Stimulated activated CD8-positive, alpha-beta memory T cell treated with anti-CD3 and anti-CD28 coated beads, Interleukin-15, amount 100 ng/mL, for 4 hours (primary cell): ENCODE data around the gene SDF4.

Experiments used
- DNase-seq, 2 donors: peaks; one replicate each; pipeline ENCODE4 v3.0.0-alpha.2; 2020; ENCODE audit warnings: low read depth in 2 of 2

SDF4 gene

GRCh38 chr1:1231400-1232207 lies at the start of gene SDF4:
Gene SDF4 (minus strand): TSS chr1:1232001. CDS start chr1:1228772, 3,229 bp downstream.
- DNase-seq = peak; percentile 90 to 95

GRCh38 chr1:1280782-1281481 lies 49.1 kb upstream of the SDF4 start:
- no peak for DNase-seq

DNA sequence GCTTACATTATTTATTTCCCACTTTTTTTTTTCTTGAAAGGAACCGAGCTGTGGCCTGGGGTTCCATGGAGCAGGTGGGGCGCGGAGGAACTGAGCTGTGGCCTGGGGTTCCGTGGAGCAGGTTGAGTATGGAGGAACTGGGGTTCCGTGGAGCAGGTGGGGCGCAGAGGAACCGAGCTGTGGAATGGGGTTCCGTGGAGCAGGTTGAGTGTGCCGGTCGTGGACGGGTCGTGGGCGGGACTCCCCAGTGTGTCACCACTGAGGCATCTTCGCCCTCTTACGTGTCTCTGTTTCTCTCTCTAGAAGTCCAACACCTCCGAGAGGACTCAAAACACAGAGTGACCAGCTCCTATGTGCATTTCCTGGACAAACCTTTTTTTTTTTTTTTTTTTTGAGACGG lies 47.2 kb upstream of the SDF4 start:
- DNase-seq = no peak

DNA sequence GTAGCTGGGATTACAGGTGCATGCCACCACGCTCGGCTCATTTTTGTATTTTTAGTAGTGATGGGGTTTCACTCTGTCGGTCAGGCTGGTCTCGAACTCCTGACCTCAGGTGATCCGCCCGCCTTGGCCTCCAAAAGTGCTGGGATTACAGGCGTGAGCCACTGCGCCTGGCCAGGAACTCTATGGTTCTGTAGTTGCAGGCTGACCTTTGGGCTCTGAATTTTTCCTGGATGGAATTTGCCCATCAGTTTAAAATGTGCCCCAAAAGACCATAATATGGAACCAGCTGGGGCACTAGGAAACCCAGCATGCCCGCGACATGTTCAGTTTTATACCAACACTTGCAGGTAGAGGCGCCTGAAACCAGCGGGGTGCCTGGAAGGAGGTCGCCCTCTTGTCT lies 46.8 kb upstream of the SDF4 start:
- DNase-seq = no peak

- DNase-seq = no peak
Observed at GRCh38 chr1:1275836-1276235, 44.0 kb upstream of the SDF4 start.

DNA sequence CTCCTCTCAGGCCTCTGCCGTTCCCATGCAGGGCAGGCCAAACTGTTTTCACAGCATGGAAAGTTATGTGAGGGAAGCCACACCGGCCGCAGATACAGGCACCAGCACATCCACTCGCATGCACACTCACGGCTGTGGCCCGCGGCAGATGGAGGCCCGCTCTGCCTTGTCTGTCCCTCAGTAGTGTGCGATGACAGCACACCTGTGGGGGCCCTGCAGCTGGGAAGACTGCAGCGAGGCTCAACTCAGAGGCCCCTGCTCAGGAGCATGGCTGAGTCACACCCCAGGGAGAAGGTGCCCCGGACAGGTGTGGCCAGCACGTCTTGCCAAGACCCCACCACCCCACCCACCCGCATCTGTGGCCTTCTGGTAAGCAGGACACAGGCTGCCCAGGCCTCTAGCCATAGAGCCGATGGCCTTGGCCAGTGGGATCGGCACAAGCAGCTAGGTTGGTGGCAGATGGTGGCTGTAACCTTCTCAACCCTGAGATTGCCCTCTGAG lies 43.2 kb upstream of the SDF4 start:
- DNase-seq = no peak

- DNase-seq = no peak
Observed at GRCh38 chr1:1274299-1274930, 42.6 kb upstream of the SDF4 start.

- DNase-seq = peak; percentile 86 to 87
Observed at GRCh38 chr1:1273512-1274298, 41.9 kb upstream of the SDF4 start, which contains the start of gene UBE2J2. Gene UBE2J2 (minus strand): TSS chr1:1273854. CDS start chr1:1267992, 5,862 bp downstream.

DNA sequence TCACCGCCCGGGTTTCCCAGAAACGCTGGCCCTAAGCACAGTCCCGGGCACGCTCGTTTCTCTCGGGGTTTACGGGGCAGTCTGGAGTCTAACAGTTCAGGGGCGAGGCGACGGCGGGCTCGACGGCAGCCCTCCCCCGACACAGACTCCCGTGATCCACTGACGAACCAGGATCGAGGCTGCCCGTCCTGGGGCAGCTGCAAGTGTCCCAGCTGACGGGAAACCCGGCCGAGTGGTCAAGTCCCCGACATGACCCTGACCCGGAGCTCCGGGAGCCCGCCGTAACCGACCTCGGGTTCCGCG lies 41.4 kb upstream of the SDF4 start:
- no peak for DNase-seq

DNA sequence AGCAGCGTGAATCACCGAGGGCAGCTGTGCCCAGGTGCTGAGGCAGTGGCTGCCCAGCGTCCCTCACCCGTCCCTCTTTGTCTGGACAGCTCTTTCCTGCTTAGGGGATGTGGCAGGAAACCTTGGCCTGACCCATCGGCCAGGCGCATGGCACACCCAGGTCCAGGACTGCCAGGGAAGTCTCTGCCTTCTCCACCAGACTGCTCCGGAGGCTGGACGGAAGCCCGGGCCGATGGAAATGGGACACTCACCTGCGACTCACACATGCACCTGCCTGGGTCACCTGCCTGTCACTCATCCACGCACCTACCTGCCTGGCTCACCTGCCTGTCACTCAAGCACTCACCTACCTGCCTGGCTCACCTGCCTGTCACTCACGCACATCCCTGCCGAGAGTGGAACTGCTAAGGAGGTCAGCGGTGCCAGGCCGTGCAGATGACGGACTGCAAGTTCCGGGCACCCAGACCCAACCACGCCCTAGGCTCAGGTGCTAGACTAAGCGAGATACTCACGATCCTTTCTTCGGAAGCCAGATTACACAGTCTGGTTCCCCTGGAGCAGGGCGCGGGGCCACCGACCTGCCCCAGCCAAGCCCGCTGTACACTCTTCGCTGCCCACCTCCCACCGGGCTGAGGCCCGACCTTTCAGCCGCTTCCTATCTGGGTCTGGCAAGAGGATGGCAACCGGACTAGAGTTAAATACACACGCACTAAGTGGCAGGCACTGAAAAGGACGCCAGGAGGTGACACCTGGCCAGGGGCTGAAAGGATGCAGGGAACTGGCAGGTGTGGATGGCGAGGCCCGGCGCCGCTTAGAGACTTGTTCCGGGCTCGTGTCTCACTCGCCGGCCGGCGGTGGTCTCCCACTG lies 40.8 kb upstream of the SDF4 start:
- DNase-seq = no peak

GRCh38 chr1:1270813-1271212 lies 39.0 kb upstream of the SDF4 start:
- no peak for DNase-seq

GRCh38 chr1:1268284-1268682 lies 36.5 kb upstream of the SDF4 start:
- DNase-seq = no peak

DNA sequence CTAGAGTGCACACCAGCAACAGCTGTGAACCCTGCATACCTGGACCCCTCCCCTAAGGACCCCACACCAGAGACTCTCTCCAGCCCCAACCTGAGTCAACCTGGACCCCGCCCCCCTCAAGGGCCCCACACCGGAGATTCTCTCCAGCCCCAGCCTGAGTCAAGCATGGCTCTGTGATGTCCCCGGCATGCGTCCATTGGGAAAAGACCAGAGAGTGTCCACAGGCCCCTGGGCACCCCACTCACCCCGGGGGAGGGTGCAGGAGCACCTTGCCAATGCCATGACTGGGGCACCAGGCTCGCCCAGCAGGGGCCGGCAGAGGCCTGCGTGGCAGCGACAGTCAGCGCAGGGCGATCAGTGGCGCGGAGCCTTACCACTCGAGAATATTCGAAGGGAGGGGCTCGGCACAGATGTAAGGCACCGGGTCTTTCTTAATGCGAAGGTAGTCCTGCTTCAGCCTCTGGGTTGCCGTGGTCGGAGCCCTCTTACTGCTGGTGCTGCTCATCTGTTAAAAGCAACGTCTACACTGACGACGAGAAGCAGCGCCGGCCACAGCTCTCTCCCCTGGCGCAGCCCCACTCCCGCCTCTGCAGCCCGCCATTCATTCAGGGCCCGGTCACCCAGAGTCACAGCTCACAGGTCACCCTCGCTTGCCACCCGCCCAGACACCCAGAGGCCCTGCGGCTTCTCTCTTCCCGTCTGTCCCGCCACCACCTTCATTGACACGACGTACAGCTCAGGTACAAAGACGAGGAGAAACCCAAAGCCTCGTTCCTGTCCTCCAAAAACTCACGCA lies 35.9 kb upstream of the SDF4 start:
- DNase-seq = no peak

DNA sequence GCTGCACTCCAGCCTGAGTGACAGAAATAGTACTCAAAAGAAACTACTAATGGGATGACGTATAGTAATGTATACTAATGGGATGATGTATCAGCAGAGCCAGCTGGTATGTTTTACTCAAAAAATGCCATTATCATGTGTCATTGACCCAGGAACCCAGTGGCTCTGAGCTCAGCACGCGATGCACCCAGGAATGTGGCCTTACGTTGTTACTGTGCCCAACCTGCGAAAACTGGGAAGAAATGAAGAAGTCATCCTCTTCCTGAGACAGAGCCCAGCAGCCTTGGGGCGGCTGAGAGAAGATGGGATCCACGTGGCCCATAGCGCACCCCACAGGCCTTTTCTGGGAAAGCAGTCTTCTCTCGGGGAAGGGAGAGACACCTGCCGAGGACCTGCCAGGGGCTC lies 33.1 kb upstream of the SDF4 start:
- no peak for DNase-seq

- no peak for DNase-seq
Observed at GRCh38 chr1:1264026-1264425, 32.2 kb upstream of the SDF4 start.

DNA sequence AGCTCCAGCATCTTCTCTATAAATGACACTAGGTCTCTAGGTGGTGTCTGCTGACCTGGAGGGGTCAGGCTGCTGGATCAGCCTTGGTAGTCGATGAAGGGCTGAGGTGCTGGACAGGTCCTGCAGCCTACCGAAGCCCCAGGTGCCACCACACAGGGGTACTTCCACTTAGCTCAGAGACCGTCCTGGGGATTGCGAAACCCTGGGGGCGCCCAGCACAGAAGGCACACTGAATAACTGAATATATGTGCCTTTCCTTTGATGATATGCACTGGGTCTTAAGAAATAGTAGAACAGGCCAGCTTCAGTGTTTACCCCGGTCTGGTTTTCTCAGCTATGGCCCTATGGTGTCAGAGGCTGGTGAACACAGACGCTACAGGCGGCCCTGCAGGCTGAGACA lies 31.0 kb upstream of the SDF4 start:
- no peak for DNase-seq

DNA sequence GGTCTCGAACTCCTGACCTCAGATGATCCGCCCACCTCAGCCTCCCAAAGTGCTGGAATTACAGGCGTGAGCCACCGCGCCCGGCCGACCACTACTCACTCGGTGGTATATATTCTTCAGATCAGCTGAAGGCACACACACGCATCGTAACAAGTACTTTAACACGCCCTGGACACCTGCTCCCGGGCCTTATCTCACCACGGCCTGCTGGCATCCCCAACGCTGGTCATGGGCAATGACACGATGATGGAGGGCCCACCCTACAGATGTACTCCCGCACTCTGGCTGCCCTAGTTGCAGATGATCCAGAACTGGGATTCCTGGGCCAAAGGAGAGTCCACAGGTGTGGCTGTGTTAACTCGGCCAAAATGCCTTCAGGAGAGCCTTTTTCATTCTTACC lies 30.3 kb upstream of the SDF4 start:
- no peak for DNase-seq

DNA sequence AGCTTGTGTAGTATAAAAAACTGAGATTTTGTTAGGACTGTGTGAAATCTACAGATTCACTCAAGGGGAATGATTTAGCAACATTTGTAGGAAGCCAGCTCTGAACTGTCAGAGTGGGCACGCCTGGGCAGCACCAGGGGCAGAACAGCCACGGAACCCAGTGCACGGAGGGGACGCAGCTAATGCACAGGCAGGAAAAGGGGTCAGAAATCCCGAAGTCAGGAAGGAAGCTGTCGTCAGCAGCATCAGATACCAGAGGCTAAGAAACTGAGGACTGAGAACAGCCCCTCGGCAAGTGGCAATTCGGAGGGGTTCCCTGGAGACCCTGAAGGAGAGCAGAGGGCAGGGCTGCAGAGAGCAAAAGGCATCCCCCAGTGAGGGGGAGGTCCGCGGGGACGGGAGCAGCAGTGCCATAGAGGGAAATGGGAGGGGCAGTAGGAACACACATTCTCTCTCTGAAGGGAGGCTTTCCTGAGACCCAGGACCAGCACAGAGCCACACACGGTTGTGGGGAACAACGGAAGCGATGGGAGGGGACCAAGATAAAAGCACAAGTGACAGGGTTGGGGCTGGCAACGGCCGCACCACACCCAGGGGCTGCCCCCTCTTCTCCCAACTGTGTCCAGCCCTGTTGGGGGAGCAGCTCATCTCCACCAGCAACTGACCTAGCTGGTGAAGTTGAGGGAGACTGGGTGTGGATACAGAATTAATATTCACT lies 29.2 kb upstream of the SDF4 start:
- no peak for DNase-seq

DNA sequence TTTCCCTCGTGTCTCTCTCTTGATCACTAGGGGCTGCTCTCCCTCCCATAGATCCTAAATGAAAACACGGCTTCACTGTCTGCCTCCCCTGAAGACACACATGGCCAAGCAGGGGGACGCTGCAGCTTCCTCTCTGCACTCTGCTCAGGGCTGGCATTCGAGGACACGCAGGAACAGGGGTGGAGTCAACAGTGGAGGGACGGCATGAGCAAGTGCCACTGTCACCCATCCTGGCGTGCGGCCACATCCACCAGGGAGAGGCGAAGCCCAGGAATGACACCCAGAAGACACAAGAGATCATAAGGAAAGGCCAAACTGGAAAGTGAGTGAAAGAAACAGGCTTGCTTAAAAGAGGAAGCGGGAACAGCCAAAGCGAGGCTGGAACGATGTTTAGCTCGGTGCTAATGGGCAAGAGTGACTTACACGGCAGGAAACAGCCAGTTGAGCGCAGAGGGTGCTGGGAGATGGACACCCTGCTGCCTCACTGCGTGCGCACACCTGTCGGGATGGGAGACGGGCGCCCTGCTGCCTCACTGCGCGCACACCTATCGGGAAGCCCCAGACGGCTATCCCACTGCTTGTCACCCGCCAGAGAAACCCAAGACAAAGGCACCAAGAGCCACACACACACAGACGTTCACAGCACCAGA lies 28.3 kb upstream of the SDF4 start:
- no peak for DNase-seq
